ENCODE results near the gene ALDH16A1. TPM values are rescaled to one million over a fixed set of nuclear protein-coding genes. Genes with fewer than 3 reads are reported as not detected.
"Not testable (repeated sequence)": the region's sequence is repeated elsewhere in the genome, so short reads cannot be mapped to it uniquely, and the experiment has no call there.

The ALDH16A1 gene
- total and polyA plus RNA-seq, 2 of the 8 experiments (the other 6 are each of a cell fraction or from before 2014, with no cell fraction given): 30.5 to 34.3 TPM

DNA sequence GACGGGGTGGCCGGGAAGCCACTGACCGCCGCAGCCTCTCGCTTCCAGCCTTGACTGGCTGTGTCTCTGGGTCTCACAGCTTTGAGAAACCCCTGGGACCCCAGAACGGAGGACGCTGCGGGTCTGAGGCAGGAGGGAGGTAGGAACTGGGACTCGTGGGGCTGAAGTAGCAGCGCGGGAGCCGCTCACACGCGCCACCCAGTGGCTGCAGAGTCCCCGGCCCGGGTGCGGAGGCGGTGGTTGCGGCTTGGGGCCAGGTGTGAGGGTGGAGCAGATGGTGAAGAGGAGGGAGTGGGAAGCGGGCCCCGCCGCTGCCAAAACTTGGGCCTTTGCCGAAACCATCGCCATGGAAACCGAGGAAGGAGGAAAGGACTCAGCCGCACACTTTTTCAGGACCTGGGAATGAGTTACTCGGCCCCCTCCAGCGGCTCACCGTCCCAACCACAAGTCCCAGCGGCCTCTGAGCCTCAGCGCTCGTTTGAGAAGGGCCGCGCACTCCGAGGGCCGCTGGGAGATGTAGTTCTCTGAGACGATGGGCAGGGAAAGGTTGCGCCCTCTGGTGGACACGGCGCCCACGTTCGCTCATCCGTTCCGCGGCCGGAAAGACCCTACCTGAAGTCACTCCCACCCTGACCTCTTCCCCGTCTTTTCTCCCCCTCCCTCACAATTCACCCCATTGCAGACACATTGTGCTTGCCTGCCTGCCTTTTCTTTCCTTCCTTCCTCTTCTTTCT lies 9.5 kb upstream of the ALDH16A1 start (continued):
- TF ChIP-seq HDAC6 (IDR thresholded peaks at IDR 0.05; ENCODE audit: low read depth, low read length) (no peak), JUN (IDR thresholded peaks at IDR 0.05; ENCODE audit: low read depth, low read length) (no peak), KDM1A (IDR thresholded peaks at IDR 0.05; ENCODE audit: borderline replicate concordance, low read length) (no peak), POU5F1 (IDR thresholded peaks at IDR 0.05; ENCODE audit: low read depth, low read length) (no peak)

DNA sequence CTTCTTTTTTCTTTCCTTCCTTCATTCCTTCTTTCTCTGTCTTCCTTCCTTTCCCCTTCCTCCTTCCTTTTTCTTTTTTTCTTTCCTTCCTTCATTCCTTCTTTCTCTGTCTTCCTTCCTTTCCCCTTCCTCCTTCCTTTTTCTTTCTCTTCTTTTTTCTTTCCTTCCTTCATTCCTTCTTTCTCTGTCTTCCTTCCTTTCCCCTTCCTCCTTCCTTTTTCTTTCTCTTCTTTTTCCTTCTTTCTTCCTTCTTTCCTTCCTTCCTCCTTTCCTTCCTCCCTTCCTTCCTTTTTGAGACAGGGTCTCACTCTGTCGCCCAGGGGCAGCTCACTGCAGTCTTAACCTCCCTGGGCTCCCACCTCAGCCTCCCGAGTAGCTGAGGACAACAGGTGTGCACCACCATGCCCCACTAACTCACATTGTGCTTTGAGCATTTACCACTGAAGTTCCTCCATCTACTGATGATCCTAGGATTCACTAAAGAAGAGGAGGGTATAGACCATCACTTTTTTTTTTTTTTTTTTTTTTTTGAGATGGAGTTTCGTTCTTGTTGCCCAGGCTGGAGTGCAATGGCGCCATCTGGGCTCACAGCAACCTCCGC lies 8.8 kb upstream of the ALDH16A1 start:
- ChIA-PET CTCF (ENCODE audit: partially characterized antibody) (interaction anchor here (0.6 to 7.9 kb wide), 12 partner anchors 10 to 584 kb away, joined by 3 to 88 read pairs (median 4); no protein-coding TSS in a partner anchor), POLR2A (ENCODE audit: partially characterized antibody) (interaction anchor here (0.6 to 1.6 kb wide), 6 partner anchors 45 to 570 kb away, joined by 3 to 5 read pairs (median 3); no protein-coding TSS in a partner anchor)
- peaks cover 0 to 14% (median 12%) of the 10 kb centered on the region in 4 experiments; a peak in 6 of 7 replicates for H3K4me1 ChIP-seq (replicated peaks in 1 of 4; ENCODE audit: control insufficient read depth in 3 of 4, insufficient read depth in 4 of 4, low read length in 3 of 4)

More for the DNA sequence above, 8.8 kb upstream of the ALDH16A1 start:
- H3K27me3 ChIP-seq (replicated peaks in 1 of 4; ENCODE audit: control insufficient read depth in 3 of 4, extremely low read depth in 1 of 4, insufficient read depth in 3 of 4, low read length in 3 of 4): peaks cover 14 to 19% (median 18%) of the 10 kb centered on the region in 4 experiments
- 76% methylated on average over 3 of the region's 5 CpGs; no CpG with 5 or more reads in 1 of the 2 experiments for WGBS, 2 experiments (ENCODE audit: extremely low coverage in 1 of 2, insufficient coverage in 1 of 2, insufficient read length in 1 of 2, insufficient replicate concordance in 2 of 2, low coverage in 1 of 2, low lambda C conversion rate in 2 of 2, missing lambda C conversion rate in 1 of 2)
- not testable (repeated sequence) for H3K9me3 ChIP-seq (ENCODE audit: insufficient read depth in 2 of 2, low read depth in 1 of 2, low read length in 1 of 2); H3K27ac ChIP-seq (ENCODE audit: low read depth, low read length); DNase-seq (ENCODE audit: low read depth in 1 of 2, low spot score in 2 of 2); H3K4ac ChIP-seq (replicated peaks; ENCODE audit: insufficient read length, low read depth, low read length); H2BK5ac ChIP-seq (ENCODE audit: low read depth, low read length); H3K23ac ChIP-seq (ENCODE audit: insufficient read length); H4K91ac ChIP-seq (replicated peaks; ENCODE audit: insufficient read length, low read length); H2BK15ac ChIP-seq (ENCODE audit: low read length); H3K9ac ChIP-seq (replicated peaks in 1 of 4; ENCODE audit: extremely low read depth in 1 of 4, low read depth in 3 of 4, low read length in 3 of 4); H3K56ac ChIP-seq (replicated peaks; ENCODE audit: insufficient read length, low read depth, low read length); H2AK5ac ChIP-seq (ENCODE audit: low read depth, low read length); H3K79me1 ChIP-seq (ENCODE audit: low read depth, low read length); H2BK120ac ChIP-seq (replicated peaks; ENCODE audit: low read depth, low read length); H4K8ac ChIP-seq (ENCODE audit: extremely low read depth, insufficient read depth, low read length); H3K18ac ChIP-seq (ENCODE audit: extremely low read depth, low read length); H2AFZ ChIP-seq (ENCODE audit: low read length); H2BK20ac ChIP-seq (ENCODE audit: low read length); H4K5ac ChIP-seq (ENCODE audit: insufficient read length, low read depth, low read length); H3K14ac ChIP-seq (ENCODE audit: insufficient read length); H2BK12ac ChIP-seq (ENCODE audit: low read depth, low read length); H3K79me2 ChIP-seq (ENCODE audit: control insufficient read depth in 1 of 2, insufficient read depth in 2 of 2, low read length in 2 of 2); FAIRE-seq; H3K4me3 ChIP-seq (ENCODE audit: extremely low read depth in 1 of 4, insufficient read depth in 2 of 4, low read depth in 3 of 4, low read length in 4 of 4)
- peaks cover 18% of the 10 kb centered on the region; the same call in 1 of the 2 replicates for H3K23me2 ChIP-seq (ENCODE audit: low read depth, low read length)
- peaks cover 9 to 14% (median 12%) of the 10 kb centered on the region in 4 experiments; a peak in 6 of 8 replicates for H3K36me3 ChIP-seq (ENCODE audit: control insufficient read depth in 2 of 4, insufficient read depth in 4 of 4, low read length in 3 of 4)
- H3K4me2 ChIP-seq (ENCODE audit: insufficient read depth in 1 of 2, low read depth in 2 of 2, low read length in 2 of 2): peak overlapping the region; percentile 53 to 72; a peak in 2 of 4 replicates
- H4K20me1 ChIP-seq (replicated peaks in 1 of 2; ENCODE audit: control insufficient read depth in 1 of 2, insufficient read depth in 2 of 2, low read length in 2 of 2): peaks cover 9 to 13% of the 10 kb centered on the region in 2 experiments

Data from H1 (cell line).